ENCODE results near the gene SEMA3C. TPM values are rescaled to one million over a fixed set of nuclear protein-coding genes. Genes with fewer than 3 reads are reported as not detected.

SEMA3C gene
- total RNA-seq, 1 donor from 2014 or later: 91.3 TPM

DNA sequence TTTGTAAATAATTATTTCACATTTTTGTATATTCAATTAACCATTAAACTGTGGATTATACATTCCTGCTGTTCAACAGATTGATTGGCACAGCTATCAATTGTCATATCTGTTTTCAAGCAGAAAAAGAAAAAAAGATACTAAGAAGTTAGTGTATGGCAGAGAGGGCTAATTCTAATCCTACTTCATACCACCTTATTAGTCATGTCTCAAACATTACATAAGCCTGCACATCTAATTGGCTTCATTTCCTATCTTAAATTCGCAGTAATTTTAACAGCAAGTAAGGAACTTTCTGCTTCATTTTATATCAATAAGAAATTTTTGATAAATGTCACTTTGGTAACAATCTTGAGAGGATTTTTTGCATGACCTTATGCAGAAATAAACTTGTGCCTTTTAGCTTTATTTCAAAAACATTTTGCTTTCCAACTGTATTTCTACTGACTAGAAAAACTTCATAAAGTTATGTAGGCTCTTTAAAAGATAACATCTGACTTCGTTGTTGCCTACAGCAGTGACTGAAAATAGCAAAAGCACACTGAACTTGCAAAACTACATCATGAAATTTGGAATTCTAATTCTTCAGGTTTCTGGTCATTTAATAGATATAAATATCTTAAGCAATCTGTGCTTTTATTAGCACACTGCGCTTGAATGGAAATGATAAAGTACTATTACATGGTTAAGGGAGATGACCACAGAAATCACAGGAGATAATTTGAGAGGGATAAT lies 111.5 kb downstream of the SEMA3C start:
- H3K4me3 Mint-ChIP-seq (ENCODE audit: unreplicated experiment): no peak overlapping the region
- peaks cover 2% of the 10 kb centered on the region for H3K4me1 Mint-ChIP-seq (ENCODE audit: low read depth, unreplicated experiment)
- peaks cover 4% of the 10 kb centered on the region for H3K36me3 Mint-ChIP-seq (ENCODE audit: unreplicated experiment)
- TF ChIP-seq, protein P1, sequence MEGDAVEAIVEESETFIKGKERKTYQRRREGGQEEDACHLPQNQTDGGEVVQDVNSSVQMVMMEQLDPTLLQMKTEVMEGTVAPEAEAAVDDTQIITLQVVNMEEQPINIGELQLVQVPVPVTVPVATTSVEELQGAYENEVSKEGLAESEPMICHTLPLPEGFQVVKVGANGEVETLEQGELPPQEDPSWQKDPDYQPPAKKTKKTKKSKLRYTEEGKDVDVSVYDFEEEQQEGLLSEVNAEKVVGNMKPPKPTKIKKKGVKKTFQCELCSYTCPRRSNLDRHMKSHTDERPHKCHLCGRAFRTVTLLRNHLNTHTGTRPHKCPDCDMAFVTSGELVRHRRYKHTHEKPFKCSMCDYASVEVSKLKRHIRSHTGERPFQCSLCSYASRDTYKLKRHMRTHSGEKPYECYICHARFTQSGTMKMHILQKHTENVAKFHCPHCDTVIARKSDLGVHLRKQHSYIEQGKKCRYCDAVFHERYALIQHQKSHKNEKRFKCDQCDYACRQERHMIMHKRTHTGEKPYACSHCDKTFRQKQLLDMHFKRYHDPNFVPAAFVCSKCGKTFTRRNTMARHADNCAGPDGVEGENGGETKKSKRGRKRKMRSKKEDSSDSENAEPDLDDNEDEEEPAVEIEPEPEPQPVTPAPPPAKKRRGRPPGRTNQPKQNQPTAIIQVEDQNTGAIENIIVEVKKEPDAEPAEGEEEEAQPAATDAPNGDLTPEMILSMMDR (IDR thresholded peaks at IDR 0.05; ENCODE audit: partially characterized antibody, unreplicated experiment): no peak
- H3K27me3 Mint-ChIP-seq (ENCODE audit: unreplicated experiment): no peaks in the 10 kb centered on the region
- DNase-seq: no peak
- no peak overlapping the region for H3K27ac Mint-ChIP-seq (ENCODE audit: unreplicated experiment)
- no peaks in the 10 kb centered on the region for H3K9me3 Mint-ChIP-seq (ENCODE audit: unreplicated experiment)

DNA sequence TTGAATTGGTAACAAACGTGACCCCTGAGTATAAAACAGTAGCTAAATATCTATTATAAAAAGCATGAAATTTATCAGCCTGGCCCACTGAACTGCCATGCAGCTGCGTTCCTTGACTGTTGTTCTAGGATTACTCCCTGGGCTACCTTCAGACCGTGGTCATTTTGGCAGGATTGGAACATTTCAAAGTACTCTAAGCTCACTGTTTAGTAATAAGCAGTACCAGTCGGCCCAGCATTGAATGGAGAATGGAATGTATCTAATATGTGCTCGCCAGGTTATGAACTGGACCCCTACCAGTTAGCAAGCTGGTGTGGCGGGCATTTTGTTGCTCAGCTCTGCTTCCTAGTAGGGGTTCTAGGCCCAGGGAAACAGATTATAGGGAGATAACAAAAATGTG lies 112.2 kb downstream of the SEMA3C start:
- Mint-ChIP-seq H3K27ac (ENCODE audit: unreplicated experiment) (no peak overlapping the region), H3K4me3 (ENCODE audit: unreplicated experiment) (no peak overlapping the region), H3K27me3 (ENCODE audit: unreplicated experiment) (no peaks in the 10 kb centered on the region), H3K4me1 (ENCODE audit: low read depth, unreplicated experiment) (peaks cover 2% of the 10 kb centered on the region), H3K36me3 (ENCODE audit: unreplicated experiment) (peaks cover 4% of the 10 kb centered on the region), H3K9me3 (ENCODE audit: unreplicated experiment) (no peaks in the 10 kb centered on the region)
- no peak for DNase-seq
- TF ChIP-seq, protein P1 (IDR thresholded peaks at IDR 0.05; ENCODE audit: partially characterized antibody, unreplicated experiment): no peak

DNA sequence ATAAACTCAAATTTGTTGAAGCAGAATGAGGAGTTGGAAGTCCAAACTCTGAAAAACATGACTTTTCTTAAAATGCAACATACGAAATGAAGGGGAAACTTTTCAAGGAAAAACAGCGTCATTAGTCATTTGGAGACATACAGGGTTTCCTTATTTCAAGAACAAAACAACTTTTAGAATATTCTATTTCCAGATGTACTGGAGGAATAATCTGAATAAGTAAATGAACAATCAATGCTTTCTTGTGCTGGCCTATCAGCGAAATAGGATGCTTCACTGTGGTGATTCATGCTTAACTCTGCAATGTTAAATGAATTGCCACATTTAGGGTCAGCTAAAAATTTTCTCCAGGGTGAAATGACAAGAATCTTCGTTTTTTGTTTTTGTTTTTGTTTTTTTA lies 114.3 kb downstream of the SEMA3C start:
- TF ChIP-seq, protein P1 (IDR thresholded peaks at IDR 0.05; ENCODE audit: partially characterized antibody, unreplicated experiment): no peak
- Mint-ChIP-seq H3K4me3 (ENCODE audit: unreplicated experiment) (no peak overlapping the region), H3K9me3 (ENCODE audit: unreplicated experiment) (no peaks in the 10 kb centered on the region), H3K36me3 (ENCODE audit: unreplicated experiment) (peaks cover 1% of the 10 kb centered on the region), H3K27me3 (ENCODE audit: unreplicated experiment) (no peaks in the 10 kb centered on the region), H3K4me1 (ENCODE audit: low read depth, unreplicated experiment) (no peaks in the 10 kb centered on the region), H3K27ac (ENCODE audit: unreplicated experiment) (no peak overlapping the region)
- no peak for DNase-seq

DNA sequence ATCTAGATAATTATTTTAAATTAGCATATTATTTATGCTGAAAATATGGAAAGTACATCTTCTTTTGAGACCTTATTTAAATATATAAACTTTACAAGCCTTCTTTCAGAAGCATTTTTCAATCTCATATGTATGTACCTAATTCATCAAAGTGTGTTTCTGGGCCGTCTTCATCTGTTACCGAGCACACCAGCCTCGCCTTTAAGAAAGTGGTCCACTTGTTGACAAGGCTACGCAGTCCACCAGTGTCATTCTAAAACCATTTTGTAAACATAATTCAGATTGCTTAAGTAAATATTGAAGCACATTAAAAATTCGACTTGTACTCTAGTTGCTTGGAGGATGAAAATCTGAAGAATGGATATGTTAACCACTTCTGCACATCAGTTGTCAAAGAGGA lies 116.3 kb downstream of the SEMA3C start:
- no peak overlapping the region for H3K27ac Mint-ChIP-seq (ENCODE audit: unreplicated experiment)
- no peaks in the 10 kb centered on the region for H3K27me3 Mint-ChIP-seq (ENCODE audit: unreplicated experiment)
- TF ChIP-seq, protein P1 (IDR thresholded peaks at IDR 0.05; ENCODE audit: partially characterized antibody, unreplicated experiment): no peak
- no peak for DNase-seq
- no peaks in the 10 kb centered on the region for H3K36me3 Mint-ChIP-seq (ENCODE audit: unreplicated experiment)
- H3K9me3 Mint-ChIP-seq (ENCODE audit: unreplicated experiment): no peaks in the 10 kb centered on the region
- no peak overlapping the region for H3K4me3 Mint-ChIP-seq (ENCODE audit: unreplicated experiment)
- H3K4me1 Mint-ChIP-seq (ENCODE audit: low read depth, unreplicated experiment): no peaks in the 10 kb centered on the region

All from glutamatergic neuron (in vitro differentiated cells).